KOPT-K1 (cell line): ENCODE data around the gene TMEM91.
A peak's percentile ranks its signal among the peaks of the same experiment; 100 is the strongest.
"Not testable (repeated sequence)": the region's sequence is repeated elsewhere in the genome, so short reads cannot be mapped to it uniquely, and the experiment has no call there.

Experiments used
- H3K27ac ChIP-seq: fragments of 200-600 bp; sonication (generic); 2 replicates; pipeline ENCODE4 v1.5.1; 2016; ENCODE audit warnings: antibody characterized with exemption, mild to moderate bottlenecking, low read depth, low read length; ENCODE audit not compliant: poor library complexity, severe bottlenecking
- H3K36me3 ChIP-seq: fragments of 200-600 bp; sonication (generic); 2 replicates; pipeline ENCODE4 v1.5.1; 2017; ENCODE audit warnings: antibody characterized with exemption, mild to moderate bottlenecking, low read length, moderate library complexity; ENCODE audit not compliant: insufficient read depth
- H3K9me3 ChIP-seq: fragments of 200-600 bp; sonication (generic); 2 replicates; pipeline ENCODE4 v1.5.1; 2017; ENCODE audit warnings: antibody characterized with exemption, low read length, mild to moderate bottlenecking; ENCODE audit not compliant: insufficient read depth, poor library complexity, severe bottlenecking

Gene TMEM91

DNA sequence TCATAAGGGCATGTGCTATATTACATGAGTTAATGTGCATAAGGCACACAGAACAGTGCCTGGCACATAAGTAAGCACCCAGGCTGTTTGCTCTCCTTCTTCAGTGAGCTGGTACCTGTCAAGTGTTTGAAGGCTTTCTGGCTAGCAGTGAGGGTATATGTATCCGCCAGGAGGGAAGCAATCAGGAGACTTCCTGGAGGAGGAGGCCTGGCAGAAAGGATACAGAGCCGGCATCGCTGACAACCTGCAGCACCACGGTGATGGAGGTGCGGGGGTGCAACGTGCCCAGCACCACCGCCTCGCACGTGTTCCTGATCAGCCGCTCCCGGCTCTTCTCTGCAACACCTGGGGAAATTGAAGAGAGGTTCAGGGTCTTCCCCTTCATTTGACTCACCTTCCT lies 15.3 kb downstream of the TMEM91 start:
- no peaks in the 10 kb centered on the region for H3K9me3 ChIP-seq

DNA sequence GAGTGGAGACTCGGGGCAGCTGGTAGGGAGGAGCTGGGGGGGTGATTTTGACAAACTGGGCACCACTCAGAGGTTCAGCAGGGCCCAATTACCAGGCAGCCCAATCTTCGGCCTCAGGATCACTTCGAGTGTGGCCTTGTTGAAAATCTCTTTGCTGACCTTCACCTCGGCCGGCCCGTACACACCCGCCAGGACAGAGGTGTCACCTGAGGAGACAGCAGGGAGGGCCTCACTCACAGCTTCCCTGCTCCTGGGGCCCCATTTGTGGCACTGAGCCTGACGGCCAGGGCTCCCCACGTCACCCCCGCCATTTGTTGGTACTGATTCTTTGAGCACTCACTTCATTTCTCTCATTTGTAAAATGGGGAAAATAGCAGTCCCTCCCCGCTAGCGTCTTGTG lies 16.4 kb downstream of the TMEM91 start:
- no peaks in the 10 kb centered on the region for H3K9me3 ChIP-seq
- no peak overlapping the region for H3K27ac ChIP-seq
- peaks cover 58% of the 10 kb centered on the region for H3K36me3 ChIP-seq

More for the DNA sequence above, 15.3 kb downstream of the TMEM91 start:
- Histone ChIP-seq H3K36me3 (peaks cover 69% of the 10 kb centered on the region), H3K27ac (no peak overlapping the region)

DNA sequence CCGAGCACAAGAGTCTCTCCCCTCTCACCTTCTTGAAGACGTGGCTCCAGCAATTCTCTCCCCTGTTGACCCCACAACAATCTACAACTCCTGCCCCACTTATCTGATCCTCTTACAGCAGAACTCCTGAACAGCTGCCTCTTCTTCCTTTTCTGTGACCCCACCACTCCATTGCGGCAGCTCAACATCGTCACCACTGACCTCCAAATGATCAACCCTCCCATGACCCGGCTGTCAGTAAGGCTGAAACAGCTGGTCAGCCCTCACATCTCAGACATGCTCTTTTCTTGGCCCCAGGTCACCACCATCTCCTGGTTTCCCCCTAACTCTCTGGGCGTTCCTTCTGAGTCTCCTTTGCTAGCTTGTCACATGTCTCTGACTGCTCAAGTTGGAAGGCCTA lies 19.0 kb downstream of the TMEM91 start:
- H3K27ac ChIP-seq: no peak overlapping the region
- no peaks in the 10 kb centered on the region for H3K9me3 ChIP-seq
- H3K36me3 ChIP-seq: peaks cover 35% of the 10 kb centered on the region

DNA sequence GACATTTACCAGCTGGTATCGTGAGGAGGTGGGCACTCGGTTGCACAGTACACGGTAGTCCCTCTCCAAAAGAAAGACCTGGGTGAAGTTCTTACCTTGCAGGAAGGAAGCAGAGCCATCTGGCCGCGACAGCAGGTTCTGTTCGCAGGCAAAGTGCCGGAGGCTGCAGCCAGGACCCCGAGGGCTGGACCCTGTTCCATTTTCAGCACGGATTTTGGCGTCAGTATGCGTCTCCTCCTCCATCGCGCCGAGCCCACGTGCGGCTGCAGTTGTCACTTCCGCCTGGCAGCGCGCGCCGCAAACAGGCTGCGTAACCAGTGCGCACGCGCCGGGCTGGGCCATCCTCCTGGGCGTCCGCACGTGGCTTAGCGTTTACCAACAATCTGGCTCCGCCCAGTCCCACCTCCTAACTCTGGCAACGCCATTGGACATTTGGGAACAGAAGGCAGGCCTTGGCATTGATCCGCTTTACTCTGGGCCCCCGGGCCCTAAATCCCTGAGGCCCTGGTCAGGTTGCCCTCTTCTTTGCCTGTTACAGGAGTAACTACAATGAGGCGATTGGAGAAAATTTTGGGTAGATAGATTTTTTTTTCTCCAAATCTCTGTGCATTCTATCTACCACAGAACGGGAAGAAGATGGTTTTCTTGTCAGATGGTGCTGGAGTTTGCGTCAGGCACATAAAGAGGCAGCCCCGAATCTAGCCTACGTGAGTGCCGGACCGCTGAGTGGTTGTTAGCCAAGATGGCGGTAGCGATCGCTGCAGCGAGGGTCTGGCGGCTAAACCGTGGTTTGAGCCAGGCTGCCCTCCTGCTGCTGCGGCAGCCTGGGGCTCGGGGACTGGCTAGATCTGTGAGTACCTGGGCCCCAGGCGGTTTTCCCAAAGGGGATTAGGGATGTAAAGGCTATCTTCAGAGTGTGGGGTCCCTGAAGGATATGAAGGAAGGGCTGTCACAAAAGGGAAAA lies 21.0 kb downstream of the TMEM91 start, which contains the start of the genes BCKDHA and EXOSC5:
Gene BCKDHA, plus strand, starts transcription at position 733 of the 964 bp plus-strand sequence. Its CDS starts 10 bp downstream, at position 743.
Gene EXOSC5, minus strand, starts transcription at position 274 of the 964 bp plus-strand sequence. Its CDS starts 31 bp downstream, at position 243.
- H3K27ac ChIP-seq: peak within 1 kb of the TSS; percentile 94
- H3K36me3 ChIP-seq: peaks cover 17% of the 10 kb centered on the region; the same call in 1 of the 2 replicates
- H3K9me3 ChIP-seq: no peaks in the 10 kb centered on the region

DNA sequence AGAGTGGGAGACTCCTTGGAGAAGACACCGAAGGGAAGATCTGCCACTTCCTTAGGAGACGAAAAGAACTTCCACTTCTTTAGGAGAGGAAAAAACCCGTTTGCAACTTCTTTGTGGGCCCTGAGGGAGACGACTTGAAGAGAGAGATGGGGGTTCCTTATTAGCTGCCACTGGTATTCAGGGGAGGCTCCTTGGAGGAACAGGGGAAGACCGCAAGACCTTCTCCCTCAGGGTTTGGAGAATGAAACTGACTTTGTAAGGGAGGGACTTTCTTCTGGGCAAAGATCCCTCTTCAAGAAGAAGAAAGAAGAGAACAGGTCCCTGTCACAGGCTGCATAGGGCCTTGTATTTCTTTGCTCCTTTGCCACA lies 21.7 kb downstream of the TMEM91 start:
- Histone ChIP-seq H3K27ac (peak overlapping the region; percentile 94), H3K9me3 (no peaks in the 10 kb centered on the region), H3K36me3 (peaks cover 11% of the 10 kb centered on the region; the same call in 1 of the 2 replicates)

DNA sequence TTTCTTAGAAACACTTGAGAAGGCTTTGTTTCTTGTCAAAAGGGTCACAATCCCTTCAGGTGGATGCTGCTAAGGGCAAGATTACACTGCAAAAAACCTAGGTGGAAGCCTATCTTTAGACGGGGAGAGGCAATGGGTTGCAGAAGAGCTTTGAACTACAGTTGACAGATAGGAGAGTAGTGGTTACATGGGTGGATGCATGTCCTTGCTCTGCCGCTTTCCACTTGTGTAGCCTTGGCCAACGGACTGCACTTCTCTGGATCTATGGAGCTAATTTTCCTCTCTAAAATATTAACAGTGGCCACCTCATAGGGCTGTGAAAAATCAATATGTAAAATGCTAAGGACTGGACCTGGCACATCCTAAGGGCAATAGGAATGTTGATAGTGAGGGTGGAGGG lies 22.3 kb downstream of the TMEM91 start:
- Histone ChIP-seq H3K27ac (peak overlapping the region; percentile 94), H3K36me3 (peaks cover 6% of the 10 kb centered on the region; the same call in 1 of the 2 replicates), H3K9me3 (no peaks in the 10 kb centered on the region)

DNA sequence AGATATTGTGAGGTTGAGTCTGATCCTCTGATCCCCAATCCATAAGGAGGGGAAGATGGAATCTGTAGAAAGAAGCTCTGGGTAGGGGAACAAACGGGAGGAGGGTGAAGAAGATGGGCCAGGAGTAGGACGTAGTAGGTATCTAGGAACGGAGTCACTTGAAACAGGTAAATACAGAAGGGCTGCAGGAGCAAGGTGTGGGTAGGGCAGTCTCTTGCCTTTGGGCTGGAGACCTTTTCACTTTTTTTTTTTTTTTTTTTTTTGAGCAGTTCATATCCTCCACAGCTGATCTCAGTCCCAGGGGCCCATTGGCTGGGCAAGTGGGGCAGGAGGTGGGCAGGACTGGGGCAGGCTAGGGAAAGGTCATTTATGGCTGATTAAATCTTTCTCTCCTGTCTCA lies 22.8 kb downstream of the TMEM91 start:
- no peak overlapping the region for H3K27ac ChIP-seq
- peaks cover under 1% of the 10 kb centered on the region; the same call in 1 of the 2 replicates for H3K36me3 ChIP-seq
- no peaks in the 10 kb centered on the region for H3K9me3 ChIP-seq

DNA sequence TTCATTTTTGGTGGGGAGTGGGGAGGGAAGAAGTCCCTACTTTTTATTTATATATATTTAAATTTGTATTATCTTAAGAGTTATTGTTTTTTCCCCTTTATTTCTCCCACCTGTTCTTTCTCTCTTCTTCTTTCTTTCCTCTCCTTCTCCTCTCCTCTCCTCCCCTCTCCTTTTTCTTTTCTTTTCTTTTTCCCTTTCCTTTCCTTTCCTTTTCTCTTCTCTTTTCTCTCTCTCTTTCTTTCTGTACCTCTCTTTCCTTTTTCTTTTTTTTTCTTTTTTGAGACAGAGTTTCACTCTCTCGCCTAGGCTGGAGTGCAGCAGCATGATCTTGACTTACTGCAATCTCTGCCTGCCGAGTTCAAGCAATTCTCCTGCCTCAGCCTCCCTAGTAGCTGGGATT lies 23.2 kb downstream of the TMEM91 start:
- Histone ChIP-seq H3K9me3 (no peaks in the 10 kb centered on the region), H3K36me3 (no peaks in the 10 kb centered on the region; the same call in 1 of the 2 replicates), H3K27ac (no peak overlapping the region)

DNA sequence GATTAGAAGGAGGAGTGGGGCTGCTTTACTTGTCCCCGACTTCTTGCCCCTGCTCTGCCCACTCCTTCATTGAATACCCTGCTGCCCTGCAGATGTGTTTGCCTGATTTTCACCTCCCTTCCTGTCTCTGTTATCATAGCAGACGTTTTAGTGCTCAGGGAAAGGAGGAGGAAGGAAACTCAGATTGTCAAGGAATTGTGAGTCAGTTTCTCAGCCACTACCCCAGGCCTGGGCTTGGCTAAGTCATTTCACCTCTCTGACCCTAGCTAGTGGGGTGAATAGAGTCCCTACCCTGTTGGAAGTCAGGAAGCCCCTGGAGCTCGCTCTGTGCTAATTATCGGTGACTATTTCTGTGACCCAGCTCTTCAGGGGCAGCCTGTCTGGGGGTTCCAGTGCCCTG lies 25.1 kb downstream of the TMEM91 start:
- Histone ChIP-seq H3K9me3 (no peaks in the 10 kb centered on the region), H3K27ac (no peak overlapping the region), H3K36me3 (no peaks in the 10 kb centered on the region; the same call in 1 of the 2 replicates)

DNA sequence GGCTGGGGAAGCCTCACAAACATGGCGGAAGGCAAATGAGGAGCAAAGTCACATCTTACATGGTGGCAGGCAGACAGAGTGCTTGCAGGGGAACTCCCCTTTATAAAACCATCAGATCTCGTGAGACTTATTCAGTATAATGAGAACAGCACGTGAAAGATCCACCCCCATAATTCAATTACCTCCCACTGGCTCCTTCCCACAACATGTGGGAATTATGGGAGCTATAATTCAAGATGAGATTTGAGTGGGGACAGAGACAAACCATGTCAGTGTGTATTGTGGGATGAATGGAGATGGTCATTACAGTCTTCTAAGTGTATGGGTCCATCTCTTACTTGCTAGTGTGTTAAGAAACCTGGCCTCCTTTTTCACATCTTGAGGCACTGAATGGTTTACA lies 25.7 kb downstream of the TMEM91 start:
- Histone ChIP-seq H3K27ac (no peak overlapping the region), H3K36me3 (no peaks in the 10 kb centered on the region; the same call in 1 of the 2 replicates), H3K9me3 (no peaks in the 10 kb centered on the region)

DNA sequence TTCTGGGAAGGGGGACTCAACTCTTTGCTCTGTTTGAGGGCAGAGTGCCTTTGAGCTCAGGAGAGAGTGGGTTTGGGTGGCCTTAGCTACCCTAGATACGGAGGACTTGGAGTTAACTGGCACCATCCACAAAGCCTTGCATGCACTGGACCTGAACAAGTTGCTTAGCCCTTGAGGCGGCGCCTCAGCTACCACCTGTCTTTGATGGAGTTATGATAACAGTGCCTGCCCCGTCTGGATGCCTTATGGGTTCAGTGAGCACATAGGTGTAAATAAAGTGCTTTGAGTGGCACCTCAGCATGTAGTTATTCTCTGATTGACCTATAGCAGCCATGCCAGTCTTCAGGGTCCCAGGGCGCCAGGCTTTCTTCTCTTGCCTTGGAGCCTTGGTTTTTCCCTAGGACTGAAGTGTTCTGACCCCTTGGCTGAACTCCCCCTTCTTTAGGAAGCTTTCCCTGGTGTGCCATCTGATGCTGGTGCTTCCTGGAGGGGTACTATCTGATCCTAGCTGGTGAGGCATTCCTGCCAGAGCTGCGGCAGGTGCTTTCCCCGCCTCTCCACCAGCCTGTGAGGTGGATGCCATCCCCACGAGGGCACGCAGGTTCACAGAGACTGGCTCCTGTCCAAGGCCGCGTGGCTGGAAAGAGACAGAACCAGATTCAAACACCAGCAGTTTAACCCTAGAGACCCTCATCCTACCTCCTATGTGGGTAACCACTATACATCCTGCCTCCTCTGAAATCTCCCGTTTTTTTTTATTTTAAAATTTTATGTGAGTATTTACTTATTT lies 27.0 kb downstream of the TMEM91 start:
- Histone ChIP-seq H3K36me3 (no peaks in the 10 kb centered on the region; the same call in 1 of the 2 replicates), H3K9me3 (no peaks in the 10 kb centered on the region), H3K27ac (no peak overlapping the region)

DNA sequence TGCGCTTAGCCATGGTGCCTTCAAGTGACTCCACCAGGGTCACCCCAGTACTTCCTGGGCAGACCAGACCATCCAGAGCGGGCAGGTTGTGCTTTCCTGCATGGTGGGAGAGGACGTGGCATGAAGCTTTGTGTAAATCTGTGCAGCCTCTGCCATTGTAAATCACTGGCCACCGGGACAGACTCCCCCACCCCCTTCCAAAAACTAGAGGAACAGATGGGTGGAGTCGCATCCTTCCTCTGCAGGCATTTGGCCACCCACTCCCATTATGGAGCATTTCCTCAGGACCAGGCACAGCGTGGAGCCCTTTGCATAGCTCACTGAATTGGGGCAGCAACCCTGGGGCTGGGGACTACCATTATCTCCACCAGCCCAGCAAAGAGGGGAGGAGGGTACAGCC lies 29.4 kb downstream of the TMEM91 start:
- no peaks in the 10 kb centered on the region; the same call in 1 of the 2 replicates for H3K36me3 ChIP-seq
- no peak overlapping the region for H3K27ac ChIP-seq
- no peaks in the 10 kb centered on the region for H3K9me3 ChIP-seq

DNA sequence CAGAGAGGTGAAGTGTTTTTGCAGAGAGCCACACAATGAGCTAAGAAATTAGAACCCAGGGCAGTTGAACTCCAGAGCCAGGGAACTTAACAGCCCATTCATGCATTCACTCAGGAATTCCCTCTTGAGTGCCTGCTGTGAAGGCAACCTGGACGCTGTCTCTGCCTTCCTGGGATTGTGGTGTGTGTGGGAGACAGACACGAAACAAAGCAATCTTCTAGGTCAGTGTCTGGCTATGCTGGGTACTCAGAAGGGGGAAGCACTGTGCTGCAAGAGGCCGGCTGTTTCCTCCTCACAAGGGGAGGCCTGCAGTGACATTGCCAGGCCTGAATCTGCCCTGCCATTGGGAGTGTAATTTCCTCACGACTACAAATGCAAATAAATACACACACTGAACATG lies 30.9 kb downstream of the TMEM91 start:
- peaks cover 6% of the 10 kb centered on the region; the same call in 1 of the 2 replicates for H3K36me3 ChIP-seq
- H3K27ac ChIP-seq: no peak overlapping the region
- H3K9me3 ChIP-seq: no peaks in the 10 kb centered on the region

DNA sequence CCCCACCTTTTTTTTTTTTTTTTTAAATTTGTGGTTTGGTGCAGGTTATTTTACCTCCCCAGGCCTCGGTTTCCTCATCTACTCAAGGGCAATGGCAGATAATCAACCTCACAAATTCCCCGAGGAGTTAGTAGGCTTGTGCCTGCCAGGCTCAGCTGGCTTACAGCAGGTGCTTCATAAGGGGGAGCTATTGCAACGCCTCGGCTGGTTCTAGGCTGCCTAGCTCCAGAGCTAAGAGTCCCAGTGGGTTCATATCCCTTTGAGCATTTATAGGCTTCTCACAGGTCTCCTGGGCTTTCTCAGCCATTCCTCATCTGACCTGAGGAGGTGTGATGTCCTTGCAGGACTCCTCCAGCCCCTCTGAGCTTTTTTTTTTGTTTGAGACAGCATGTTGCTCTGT lies 31.9 kb downstream of the TMEM91 start:
- Histone ChIP-seq H3K27ac (no peak overlapping the region), H3K36me3 (peaks cover 6% of the 10 kb centered on the region; the same call in 1 of the 2 replicates)

DNA sequence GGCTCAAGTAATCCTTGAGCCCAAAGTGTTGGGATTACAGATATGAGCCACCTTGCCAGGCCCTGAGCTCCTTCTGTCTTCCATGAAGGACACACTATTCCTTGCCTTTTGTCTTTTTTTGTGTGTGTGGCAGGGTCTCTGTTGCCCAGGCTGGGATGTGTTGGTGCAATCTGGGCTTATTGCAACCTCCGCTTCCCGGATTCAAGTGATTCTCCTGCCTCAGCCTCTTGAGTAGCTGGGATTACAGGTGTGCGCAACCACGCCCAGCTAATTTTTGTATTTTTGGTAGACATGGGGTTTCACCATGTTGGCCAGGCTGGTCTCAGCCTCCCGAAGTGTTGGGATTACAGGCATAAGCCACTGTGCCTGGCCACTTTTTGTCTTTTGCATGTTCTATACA lies 32.5 kb downstream of the TMEM91 start:
- peaks cover 10% of the 10 kb centered on the region; the same call in 1 of the 2 replicates for H3K36me3 ChIP-seq
- H3K27ac ChIP-seq, H3K9me3 ChIP-seq: not testable (repeated sequence)

More for the DNA sequence above, 31.9 kb downstream of the TMEM91 start:
- H3K9me3 ChIP-seq: no peaks in the 10 kb centered on the region
